Liver (tissue), 3 donors: ENCODE measurements around the gene OR4K2.
"Not testable (repeated sequence)": the region's sequence is repeated elsewhere in the genome, so short reads cannot be mapped to it uniquely, and the experiment has no call there.

Source experiments
- GABPA ChIP-seq, 2 donors: IDR thresholded peaks in 1 of 2; conservative IDR thresholded peaks in 1 of 2; 2 replicates each; pipeline ENCODE4 v1.6.1; 2016; ENCODE audit warnings: antibody characterized with exemption in 2 of 2, mild to moderate bottlenecking in 1 of 2, moderate library complexity in 1 of 2
- JUND ChIP-seq, 2 donors: IDR thresholded peaks; 2 replicates each; pipeline ENCODE4 v1.6.1; 2016; ENCODE audit warnings: antibody characterized with exemption in 2 of 2
- MAX ChIP-seq: IDR thresholded peaks from 2 replicates; pipeline ENCODE4 v1.6.1; 2016; ENCODE audit warnings: antibody characterized with exemption
- RAD21 ChIP-seq, 2 donors: IDR thresholded peaks; 2 replicates each; pipeline ENCODE4 v1.6.1; 2016; ENCODE audit warnings: antibody characterized with exemption in 2 of 2, mild to moderate bottlenecking in 2 of 2
- REST ChIP-seq: IDR thresholded peaks from 2 replicates; pipeline ENCODE4 v1.6.1; 2016; ENCODE audit warnings: antibody characterized with exemption, mild to moderate bottlenecking
- RXRA ChIP-seq, 2 donors: IDR thresholded peaks; 2 replicates each; pipeline ENCODE4 v1.6.1; 2017 to 2018; ENCODE audit warnings: antibody characterized with exemption in 2 of 2, mild to moderate bottlenecking in 1 of 2
- TF ChIP-seq, protein P1 (sequence below): fragments of 150-350 bp; IDR thresholded peaks from 2 replicates; pipeline ENCODE4 v1.5.1; 2017; ENCODE audit warnings: improper control_type of control experiment, low read depth, low read length; ENCODE audit not compliant: missing input control
- donor health status: healthy.
- donor health status: healthy.

GRCh38 chr14:19834203-19834848, 40.6 kb upstream of the OR4K2 start:
- TF ChIP-seq, protein P1, sequence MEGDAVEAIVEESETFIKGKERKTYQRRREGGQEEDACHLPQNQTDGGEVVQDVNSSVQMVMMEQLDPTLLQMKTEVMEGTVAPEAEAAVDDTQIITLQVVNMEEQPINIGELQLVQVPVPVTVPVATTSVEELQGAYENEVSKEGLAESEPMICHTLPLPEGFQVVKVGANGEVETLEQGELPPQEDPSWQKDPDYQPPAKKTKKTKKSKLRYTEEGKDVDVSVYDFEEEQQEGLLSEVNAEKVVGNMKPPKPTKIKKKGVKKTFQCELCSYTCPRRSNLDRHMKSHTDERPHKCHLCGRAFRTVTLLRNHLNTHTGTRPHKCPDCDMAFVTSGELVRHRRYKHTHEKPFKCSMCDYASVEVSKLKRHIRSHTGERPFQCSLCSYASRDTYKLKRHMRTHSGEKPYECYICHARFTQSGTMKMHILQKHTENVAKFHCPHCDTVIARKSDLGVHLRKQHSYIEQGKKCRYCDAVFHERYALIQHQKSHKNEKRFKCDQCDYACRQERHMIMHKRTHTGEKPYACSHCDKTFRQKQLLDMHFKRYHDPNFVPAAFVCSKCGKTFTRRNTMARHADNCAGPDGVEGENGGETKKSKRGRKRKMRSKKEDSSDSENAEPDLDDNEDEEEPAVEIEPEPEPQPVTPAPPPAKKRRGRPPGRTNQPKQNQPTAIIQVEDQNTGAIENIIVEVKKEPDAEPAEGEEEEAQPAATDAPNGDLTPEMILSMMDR: not testable (repeated sequence)
- not testable (repeated sequence) for TF ChIP-seq RAD21 (IDR thresholded peaks at IDR 0.05); GABPA (IDR thresholded peaks at IDR 0.05 in 1 of 2, conservative IDR thresholded peaks at IDR 0.05 in 1 of 2); MAX; JUND (IDR thresholded peaks at IDR 0.05); REST; RXRA (IDR thresholded peaks at IDR 0.05)
